Thyroid gland (tissue), 4 donors: ENCODE measurements around the gene PKM. TPM values are rescaled to one million over a fixed set of nuclear protein-coding genes. Genes with fewer than 3 reads are reported as not detected.

Experiments
- DNase-seq, 2 donors: peaks; one replicate each; pipeline ENCODE4 v3.0.0-alpha.2; 2019
- H3K27ac ChIP-seq, 3 donors: fragments of 200-600 bp; sonication (generic); 1 replicate in 2 of 3; 2 replicates in 1 of 3; pipeline ENCODE4 v1.5.1; 2016 to 2019; ENCODE audit warnings: mild to moderate bottlenecking in 1 of 3, moderate library complexity in 1 of 3
- H3K27me3 ChIP-seq: fragments of 200-600 bp; sonication (generic); one replicate; pipeline ENCODE4 v1.5.1; 2019
- H3K36me3 ChIP-seq, 2 donors: fragments of 200-600 bp; sonication (generic); one replicate each; pipeline ENCODE4 v1.5.1; 2016 to 2019
- H3K4me1 ChIP-seq, 2 donors: fragments of 200-600 bp; sonication (generic); one replicate each; pipeline ENCODE4 v1.5.1; 2017 to 2019
- H3K4me3 ChIP-seq, 3 donors: fragments of 200-600 bp; sonication (generic); replicated peaks in 1 of 3; 1 replicate in 2 of 3; 2 replicates in 1 of 3; pipeline ENCODE4 v1.5.1; 2016; ENCODE audit warnings: mild to moderate bottlenecking in 1 of 3
- H3K9me3 ChIP-seq: fragments of 200-600 bp; sonication (generic); one replicate; pipeline ENCODE4 v1.5.1; 2017
- POLR2A ChIP-seq, 2 donors: fragments of 450-650 bp; IDR thresholded peaks; one replicate each; pipeline ENCODE4 v1.6.1; 2017; ENCODE audit warnings: antibody characterized with exemption in 2 of 2, mild to moderate bottlenecking in 2 of 2, moderate library complexity in 1 of 2
- WGBS, 2 donors: methylation state at CpG; one replicate each; pipeline ENCODE4 v1.1.5; 2017; 5-methylcytosine and 5-hydroxymethylcytosine counted together
- intact Hi-C: fragments of 100-400 bp; cut with DNase I; formaldehyde crosslinking; loops from one replicate; pipeline ENCODE4 v1.15.1; 2023
- total RNA-seq, 4 donors: library from RNA; depleted of rRNA; stranded (reverse); fragments of >200 nt; gene quantifications; one replicate each; pipeline ENCODE4 v1.2.3, GENCODE V29; 2016
- TF ChIP-seq, protein P1 (sequence below), 6 experiments: fragments of 200-600 bp in 3 of 6; fragments of 450-650 bp in 3 of 6; sonication (generic) in 3 of 6; IDR thresholded peaks; one replicate each; pipeline ENCODE4 v1.5.1; 2016 to 2019; ENCODE audit warnings: antibody characterized with exemption in 6 of 6, mild to moderate bottlenecking in 2 of 6, inconsistent platforms in 1 of 6, moderate library complexity in 1 of 6

PKM gene
- total RNA-seq, 4 donors from 2014 or later = 270 to 587 (median 340) TPM

DNA sequence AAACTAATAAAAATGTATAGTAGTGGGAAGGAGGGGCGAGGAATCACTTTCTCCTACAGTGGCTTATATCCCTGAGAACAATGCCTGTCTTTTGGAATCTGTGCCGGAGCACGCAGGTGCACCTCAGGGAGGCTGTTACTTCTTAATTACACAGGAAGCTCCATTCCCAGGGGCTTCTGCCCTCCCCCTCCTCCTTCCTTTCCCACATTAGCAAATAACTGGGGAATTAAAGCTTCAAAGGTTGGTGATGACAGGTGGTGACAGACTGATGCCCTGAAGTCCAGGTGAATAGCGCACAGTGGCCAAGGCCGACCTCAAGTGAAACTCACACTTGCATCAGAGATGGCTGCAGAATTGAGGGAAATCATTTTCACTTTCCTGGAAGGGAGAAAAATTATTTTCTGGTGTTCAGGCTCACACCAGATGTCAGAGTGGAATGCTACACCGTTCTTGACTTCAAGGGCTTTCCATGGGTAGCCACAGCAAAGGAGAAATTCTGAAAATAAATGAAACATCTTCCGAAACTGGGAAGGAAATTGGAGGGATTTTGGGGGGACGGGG lies 37.1 kb downstream of the PKM start:
- H3K27ac ChIP-seq = no peak overlapping the region
- no peak for TF ChIP-seq POLR2A (IDR thresholded peaks at IDR 0.05)
- TF ChIP-seq, protein P1, sequence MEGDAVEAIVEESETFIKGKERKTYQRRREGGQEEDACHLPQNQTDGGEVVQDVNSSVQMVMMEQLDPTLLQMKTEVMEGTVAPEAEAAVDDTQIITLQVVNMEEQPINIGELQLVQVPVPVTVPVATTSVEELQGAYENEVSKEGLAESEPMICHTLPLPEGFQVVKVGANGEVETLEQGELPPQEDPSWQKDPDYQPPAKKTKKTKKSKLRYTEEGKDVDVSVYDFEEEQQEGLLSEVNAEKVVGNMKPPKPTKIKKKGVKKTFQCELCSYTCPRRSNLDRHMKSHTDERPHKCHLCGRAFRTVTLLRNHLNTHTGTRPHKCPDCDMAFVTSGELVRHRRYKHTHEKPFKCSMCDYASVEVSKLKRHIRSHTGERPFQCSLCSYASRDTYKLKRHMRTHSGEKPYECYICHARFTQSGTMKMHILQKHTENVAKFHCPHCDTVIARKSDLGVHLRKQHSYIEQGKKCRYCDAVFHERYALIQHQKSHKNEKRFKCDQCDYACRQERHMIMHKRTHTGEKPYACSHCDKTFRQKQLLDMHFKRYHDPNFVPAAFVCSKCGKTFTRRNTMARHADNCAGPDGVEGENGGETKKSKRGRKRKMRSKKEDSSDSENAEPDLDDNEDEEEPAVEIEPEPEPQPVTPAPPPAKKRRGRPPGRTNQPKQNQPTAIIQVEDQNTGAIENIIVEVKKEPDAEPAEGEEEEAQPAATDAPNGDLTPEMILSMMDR (IDR thresholded peaks at IDR 0.05) = no peak
- 87% methylated on average over 8 of the region's 8 CpGs for WGBS, 2 donors
- H3K4me3 ChIP-seq = no peak overlapping the region
- no peaks in the 10 kb centered on the region for H3K27me3 ChIP-seq
- peaks cover 0 to 3% of the 10 kb centered on the region in 2 donors for H3K36me3 ChIP-seq
- no peak for DNase-seq
- intact Hi-C loops = no loop called here
- H3K4me1 ChIP-seq = peaks cover 0 to 15% of the 10 kb centered on the region in 2 donors
- H3K9me3 ChIP-seq = no peaks in the 10 kb centered on the region

DNA sequence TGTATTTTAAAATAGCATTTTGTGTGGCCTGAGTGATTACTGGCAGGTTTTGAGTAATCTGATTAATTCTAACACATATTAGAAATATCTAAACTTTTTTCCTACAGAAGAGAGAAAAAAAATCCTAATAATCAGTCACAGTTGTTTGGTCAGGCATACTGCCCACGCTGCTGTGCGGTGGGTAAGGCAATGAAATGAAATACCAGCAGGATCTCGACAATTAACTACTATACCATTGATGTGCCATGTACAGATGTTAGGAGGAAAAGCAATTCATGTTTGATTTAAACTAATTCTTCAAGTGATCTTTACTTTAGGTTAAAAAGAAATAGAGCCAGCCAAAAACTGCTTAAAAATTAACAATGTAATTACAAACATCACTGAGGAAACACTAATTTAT lies 38.6 kb downstream of the PKM start:
- Histone ChIP-seq H3K27me3 (no peaks in the 10 kb centered on the region), H3K9me3 (no peaks in the 10 kb centered on the region), H3K4me1 (peaks cover 0 to 22% of the 10 kb centered on the region in 2 donors), H3K27ac (no peak overlapping the region), H3K4me3 (no peak overlapping the region), H3K36me3 (no peaks in the 10 kb centered on the region)
- DNase-seq = no peak
- 85 to 89% methylated on average over 3 of the region's 3 CpGs for WGBS, 2 donors
- no peak for TF ChIP-seq POLR2A (IDR thresholded peaks at IDR 0.05)
- TF ChIP-seq, protein P1 (IDR thresholded peaks at IDR 0.05) = no peak
- intact Hi-C loops = no loop called here

DNA sequence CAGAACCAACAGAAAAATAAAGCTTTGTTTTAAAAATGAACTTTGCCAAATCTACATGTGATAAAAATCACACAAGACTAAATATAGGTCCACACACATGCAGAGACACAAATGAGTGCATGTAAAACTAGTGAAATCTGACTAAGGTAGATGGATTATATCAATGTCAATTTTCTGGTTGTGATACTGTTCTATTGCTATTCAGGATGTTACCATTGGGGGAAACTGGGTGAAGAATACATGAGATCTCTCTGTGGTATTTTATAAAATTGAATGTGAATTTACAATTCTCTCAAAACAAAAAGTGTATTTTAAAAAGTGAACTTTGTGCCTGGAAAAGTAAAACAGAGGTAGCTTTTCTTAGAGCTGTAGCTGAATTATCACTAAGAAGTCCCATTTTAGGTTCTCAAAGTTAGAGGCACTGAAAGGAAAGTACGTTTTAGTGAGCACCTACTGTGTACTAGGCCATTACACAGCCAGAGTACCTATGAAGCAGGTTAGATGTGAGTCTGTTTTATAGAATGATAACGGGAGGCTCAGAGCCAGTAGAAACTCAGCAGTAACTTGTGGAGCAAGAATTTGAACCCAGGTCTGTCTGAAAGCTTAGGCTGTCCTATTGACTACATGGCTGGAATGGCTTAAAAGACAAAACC lies 41.6 kb downstream of the PKM start:
- WGBS, 2 donors = 93% methylated on average over 2 of the region's 2 CpGs
- H3K36me3 ChIP-seq = no peaks in the 10 kb centered on the region
- intact Hi-C loops = no loop called here
- no peak overlapping the region for H3K4me3 ChIP-seq
- TF ChIP-seq, protein P1 (IDR thresholded peaks at IDR 0.05) = no peak
- no peak for TF ChIP-seq POLR2A (IDR thresholded peaks at IDR 0.05)
- H3K4me1 ChIP-seq = peaks cover 11 to 44% of the 10 kb centered on the region in 2 donors
- no peaks in the 10 kb centered on the region for H3K9me3 ChIP-seq
- no peaks in the 10 kb centered on the region for H3K27me3 ChIP-seq
- H3K27ac ChIP-seq = no peak overlapping the region
- no peak for DNase-seq

DNA sequence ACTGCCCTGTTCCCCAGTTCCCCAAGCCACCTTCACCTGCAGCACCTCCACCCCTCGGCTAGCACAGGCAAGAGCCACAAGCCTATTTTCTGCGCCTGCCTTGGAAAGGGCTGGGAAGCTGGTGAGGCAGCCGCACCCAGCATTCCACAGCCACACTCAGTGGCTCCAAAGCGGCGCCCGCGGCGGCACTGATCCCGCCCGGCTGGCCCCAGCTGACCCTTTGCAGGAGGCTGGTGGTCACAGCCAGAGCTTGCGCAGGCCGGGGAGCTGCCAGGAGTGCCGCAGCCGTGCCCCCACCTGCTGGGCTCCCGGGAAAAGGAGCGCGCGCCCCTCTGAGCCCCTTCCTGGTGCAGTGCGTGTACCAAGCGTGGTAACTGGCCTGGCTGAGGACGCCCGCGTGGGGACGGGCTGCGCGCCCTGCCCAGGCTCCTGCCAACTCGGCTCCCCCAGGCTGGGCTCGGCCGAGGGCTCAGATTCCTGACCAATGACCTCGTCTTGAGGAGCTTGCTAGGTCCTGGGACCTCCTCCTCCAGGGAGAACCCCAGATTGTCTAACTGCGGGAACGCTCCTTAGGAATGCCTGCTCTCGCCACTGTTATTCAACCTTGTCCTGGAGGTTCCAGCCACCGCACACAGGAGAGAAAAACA lies 46.7 kb downstream of the PKM start:
- H3K4me1 ChIP-seq = peaks cover 41 to 77% of the 10 kb centered on the region in 2 donors
- DNase-seq = peak; percentile 92 to 93
- WGBS, 2 donors = 4 to 10% methylated on average over 6 to 20 of the region's 34 CpGs
- peak overlapping the region; percentile 95 for H3K27ac ChIP-seq
- H3K9me3 ChIP-seq = no peaks in the 10 kb centered on the region
- H3K27me3 ChIP-seq = no peaks in the 10 kb centered on the region
- intact Hi-C loops = no loop called here
- peak in 1 of 2 donors; percentile 66 for TF ChIP-seq POLR2A (IDR thresholded peaks at IDR 0.05)
- TF ChIP-seq, protein P1 (IDR thresholded peaks at IDR 0.05) = peak in 1 of 6 experiments; percentile 9
- peak overlapping the region in 1 of 3 donors; percentile 20 for H3K4me3 ChIP-seq
- no peaks in the 10 kb centered on the region for H3K36me3 ChIP-seq

DNA sequence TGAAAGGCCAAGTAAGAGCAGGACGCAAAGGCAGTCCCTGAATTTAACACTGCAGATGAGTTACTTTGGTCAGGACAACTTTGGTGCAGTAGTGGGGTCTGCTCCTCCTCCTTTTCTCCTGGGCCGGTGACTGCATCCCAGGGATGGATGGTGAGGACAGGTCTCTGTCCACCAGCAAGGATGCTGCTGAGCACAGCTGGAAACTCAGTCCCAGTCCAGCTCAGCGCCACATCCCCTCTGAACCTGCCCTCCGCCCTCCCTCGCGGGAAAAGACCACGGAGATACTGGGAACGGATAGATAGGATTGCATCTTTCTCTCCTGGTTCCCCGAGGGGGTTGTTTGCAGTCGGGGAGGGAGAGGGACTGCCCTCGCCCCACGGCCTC lies 47.2 kb downstream of the PKM start:
- intact Hi-C loops = no loop called here

More for the DNA sequence above, 47.2 kb downstream of the PKM start:
- no peaks in the 10 kb centered on the region for H3K36me3 ChIP-seq
- H3K4me3 ChIP-seq = peak overlapping the region in 1 of 3 donors; percentile 20
- DNase-seq = no peak
- no peaks in the 10 kb centered on the region for H3K9me3 ChIP-seq
- H3K27ac ChIP-seq = peak overlapping the region; percentile 95
- peaks cover 41 to 82% of the 10 kb centered on the region in 2 donors for H3K4me1 ChIP-seq
- no peak for TF ChIP-seq POLR2A (IDR thresholded peaks at IDR 0.05)
- TF ChIP-seq, protein P1 (IDR thresholded peaks at IDR 0.05) = no peak
- H3K27me3 ChIP-seq = no peaks in the 10 kb centered on the region
- 44 to 64% methylated on average over 6 to 12 of the region's 12 CpGs for WGBS, 2 donors
